H1 (cell line): ENCODE results near the gene MYO15A. TPM values are rescaled to one million over a fixed set of nuclear protein-coding genes. Genes with fewer than 3 reads are reported as not detected.

Experiments used
- CHD7 ChIP-seq: fragments of 300-600 bp; sonication (generic); IDR thresholded peaks from 2 replicates; pipeline ENCODE4 v1.7.1; 2012; ENCODE audit warnings: low read length, moderate library complexity, mild to moderate bottlenecking, inconsistent platforms; ENCODE audit not compliant: insufficient replicate concordance
- EGR1 ChIP-seq: IDR thresholded peaks from 2 replicates; pipeline ENCODE4 v1.6.1; 2011; ENCODE audit warnings: low read depth, low read length, borderline replicate concordance
- EP300 ChIP-seq, 2 experiments: IDR thresholded peaks; 1 replicate in 1 of 2; 2 replicates in 1 of 2; pipeline ENCODE4 v1.6.1; 2011 to 2012; ENCODE audit warnings: low read depth in 2 of 2, low read length in 2 of 2, mild to moderate bottlenecking in 2 of 2, borderline replicate concordance in 1 of 2, inconsistent platforms in 1 of 2, moderate library complexity in 1 of 2
- JUN ChIP-seq: IDR thresholded peaks from 2 replicates; pipeline ENCODE4 v1.6.1; 2011; ENCODE audit warnings: low read depth, mild to moderate bottlenecking, improper control_type of control experiment, low read length
- POU5F1 ChIP-seq: IDR thresholded peaks from 2 replicates; pipeline ENCODE4 v1.6.1; 2011; ENCODE audit warnings: low read depth, mild to moderate bottlenecking, low read length, moderate library complexity
- RBBP5 ChIP-seq: IDR thresholded peaks from 2 replicates; pipeline ENCODE4 v1.7.1; 2012; ENCODE audit warnings: low read depth, mild to moderate bottlenecking, inconsistent platforms, low read length, moderate library complexity, borderline replicate concordance
- SP2 ChIP-seq: IDR thresholded peaks from 2 replicates; pipeline ENCODE4 v1.6.1; 2012; ENCODE audit warnings: mild to moderate bottlenecking, low read length, inconsistent platforms
- polyA plus RNA-seq, 7 experiments: library from polyadenylated mRNA; depleted of rRNA in 3 of 7; stranded (reverse) in 5 of 7; unstranded in 2 of 7; fragments of >200 nt in 5 of 7; fragments of 200-250 nt in 2 of 7; gene quantifications; 1 replicate in 5 of 7; 2 replicates in 1 of 7; 4 replicates in 1 of 7; pipeline versions ENCODE4 v1.2.1 to v1.2.3, GENCODE V29; 2011 to 2013; ENCODE audit warnings: missing spikeins in 2 of 7, mixed read lengths in 2 of 7
- total RNA-seq: library from RNA; stranded (reverse); fragmentation: NEBNext Ultra II Directional; extraction: Animal tissue kit (Norgen Biotek cat#: 25700); gene quantifications from 2 replicates; pipeline ENCODE4 v1.2.1, GENCODE V29; 2021

MYO15A gene
- total and polyA plus RNA-seq, 2 of the 8 experiments (the other 6 are each of a cell fraction or from before 2014, with no cell fraction given), result 1.6 to 4.2 TPM

GRCh38 chr17:18111330-18111971, 2.9 kb downstream of the MYO15A start (continued):
- TF ChIP-seq POU5F1, result no peak
- TF ChIP-seq EP300 (IDR thresholded peaks at IDR 0.05; ENCODE audit: borderline replicate concordance in 1 of 2, low read depth in 2 of 2, low read length in 2 of 2), result no peak
- no peak for TF ChIP-seq EGR1
- TF ChIP-seq CHD7, result no peak
- TF ChIP-seq SP2, result no peak
- no peak for TF ChIP-seq JUN
- TF ChIP-seq RBBP5, result no peak
